Esophagus muscularis mucosa (tissue), 4 donors: ENCODE data around the gene E2F2. TPM values are rescaled to one million over a fixed set of nuclear protein-coding genes. Genes with fewer than 3 reads are reported as not detected.

Experiments
- DNase-seq: peaks from one replicate; pipeline ENCODE4 v3.0.0-alpha.2; 2017; ENCODE audit errors: extremely low spot score
- H3K27ac ChIP-seq, 4 donors: fragments of 200-600 bp; sonication (generic); replicated peaks in 1 of 4; 1 replicate in 3 of 4; 2 replicates in 1 of 4; pipeline ENCODE4 v1.5.1; 2016 to 2019; ENCODE audit warnings: mild to moderate bottlenecking in 1 of 4
- H3K27me3 ChIP-seq, 4 donors: fragments of 200-600 bp; sonication (generic); one replicate each; pipeline versions ENCODE4 v1.5.1 to v1.6.0; 2016 to 2019
- H3K36me3 ChIP-seq, 4 donors: fragments of 200-600 bp; sonication (generic); one replicate each; pipeline ENCODE4 v1.5.1; 2016 to 2019
- H3K4me1 ChIP-seq, 4 donors: fragments of 200-600 bp; sonication (generic); one replicate each; pipeline ENCODE4 v1.5.1; 2016 to 2019
- H3K4me3 ChIP-seq, 4 donors: fragments of 200-600 bp; sonication (generic); 1 replicate in 2 of 4; 2 replicates in 2 of 4; pipeline ENCODE4 v1.5.1; 2016 to 2019; ENCODE audit warnings: mild to moderate bottlenecking in 4 of 4, moderate library complexity in 1 of 4
- H3K9me3 ChIP-seq, 4 donors: fragments of 200-600 bp; sonication (generic); 1 replicate in 3 of 4; 2 replicates in 1 of 4; pipeline ENCODE4 v1.5.1; 2016 to 2019
- EP300 ChIP-seq: sonication (generic); formaldehyde crosslinking; IDR thresholded peaks from one replicate; pipeline ENCODE4 v1.6.1; 2017; ENCODE audit warnings: antibody characterized with exemption
- POLR2A ChIP-seq: fragments of 450-650 bp; IDR thresholded peaks from one replicate; pipeline ENCODE4 v1.6.1; 2017; ENCODE audit warnings: antibody characterized with exemption, moderate library complexity, mild to moderate bottlenecking, low read depth
- POLR2AphosphoS5 ChIP-seq, 2 donors: sonication (generic); formaldehyde crosslinking; IDR thresholded peaks; one replicate each; pipeline ENCODE4 v1.6.1; 2017; ENCODE audit warnings: antibody characterized with exemption in 2 of 2
- WGBS: methylation state at CpG from one replicate; pipeline ENCODE4 v1.1.5; 2018; 5-methylcytosine and 5-hydroxymethylcytosine counted together
- intact Hi-C: fragments of 100-400 bp; cut with DNase I; formaldehyde crosslinking; loops from one replicate; pipeline ENCODE4 v1.15.1; 2023
- total RNA-seq, 4 donors: library from RNA; depleted of rRNA; stranded (reverse); fragments of >200 nt; gene quantifications; one replicate each; pipeline versions ENCODE4 v1.1.0 to v1.2.1, GENCODE V29; 2016
- TF ChIP-seq, protein P1 (sequence below), 3 experiments: fragments of 200-600 bp in 2 of 3; fragments of 450-650 bp in 1 of 3; sonication (generic) in 2 of 3; IDR thresholded peaks; one replicate each; pipeline ENCODE4 v1.5.1; 2017 to 2019; ENCODE audit warnings: antibody characterized with exemption in 3 of 3, mild to moderate bottlenecking in 2 of 3, moderate library complexity in 1 of 3

The E2F2 gene
- total RNA-seq, 4 donors from 2014 or later: 0.11 to 0.26 (median 0.17) TPM; not detected in 1

- WGBS: 73% methylated on average over 5 of the region's 5 CpGs
- TF ChIP-seq POLR2AphosphoS5 (IDR thresholded peaks at IDR 0.05): no peak
- TF ChIP-seq, protein P1, sequence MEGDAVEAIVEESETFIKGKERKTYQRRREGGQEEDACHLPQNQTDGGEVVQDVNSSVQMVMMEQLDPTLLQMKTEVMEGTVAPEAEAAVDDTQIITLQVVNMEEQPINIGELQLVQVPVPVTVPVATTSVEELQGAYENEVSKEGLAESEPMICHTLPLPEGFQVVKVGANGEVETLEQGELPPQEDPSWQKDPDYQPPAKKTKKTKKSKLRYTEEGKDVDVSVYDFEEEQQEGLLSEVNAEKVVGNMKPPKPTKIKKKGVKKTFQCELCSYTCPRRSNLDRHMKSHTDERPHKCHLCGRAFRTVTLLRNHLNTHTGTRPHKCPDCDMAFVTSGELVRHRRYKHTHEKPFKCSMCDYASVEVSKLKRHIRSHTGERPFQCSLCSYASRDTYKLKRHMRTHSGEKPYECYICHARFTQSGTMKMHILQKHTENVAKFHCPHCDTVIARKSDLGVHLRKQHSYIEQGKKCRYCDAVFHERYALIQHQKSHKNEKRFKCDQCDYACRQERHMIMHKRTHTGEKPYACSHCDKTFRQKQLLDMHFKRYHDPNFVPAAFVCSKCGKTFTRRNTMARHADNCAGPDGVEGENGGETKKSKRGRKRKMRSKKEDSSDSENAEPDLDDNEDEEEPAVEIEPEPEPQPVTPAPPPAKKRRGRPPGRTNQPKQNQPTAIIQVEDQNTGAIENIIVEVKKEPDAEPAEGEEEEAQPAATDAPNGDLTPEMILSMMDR (IDR thresholded peaks at IDR 0.05): no peak
- no peak for TF ChIP-seq EP300
- no peak for TF ChIP-seq POLR2A
- Histone ChIP-seq H3K9me3 (no peaks in the 10 kb centered on the region), H3K4me3 (no peak overlapping the region), H3K27ac (no peak overlapping the region), H3K27me3 (no peaks in the 10 kb centered on the region), H3K36me3 (no peaks in the 10 kb centered on the region), H3K4me1 (peaks cover 1 to 6% (median 4%) of the 10 kb centered on the region in 4 donors)
- intact Hi-C loops: loop anchor here (5.0 to 10.0 kb wide), 3 partner anchors 65 to 147 kb away; partner anchors contain the start of genes TCEA3 and ZNF436
- DNase-seq: no peak
Observed at GRCh38 chr1:23489842-23490241, 41.2 kb downstream of the E2F2 start.

DNA sequence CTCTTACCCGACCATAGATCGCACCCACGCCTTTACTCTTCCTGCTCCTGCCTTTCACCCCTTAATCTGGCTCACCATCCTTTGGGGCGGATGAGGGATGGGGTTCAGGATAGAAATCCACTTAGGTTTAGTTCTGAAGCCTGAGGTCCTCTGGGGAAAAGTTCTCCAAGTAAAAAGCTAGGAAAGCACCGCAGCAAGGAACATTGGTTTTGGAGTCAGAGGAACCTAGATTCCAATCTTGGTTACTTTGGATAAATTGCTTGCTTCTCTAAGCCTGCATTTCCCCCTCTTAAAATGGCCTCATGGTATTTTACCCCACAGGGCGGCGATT is 46.1 kb downstream of the E2F2 start:
- H3K36me3 ChIP-seq: no peaks in the 10 kb centered on the region
- WGBS: 44% methylated on average over 7 of the region's 7 CpGs
- no peak for DNase-seq
- H3K9me3 ChIP-seq: no peaks in the 10 kb centered on the region
- H3K4me3 ChIP-seq: peak overlapping the region; percentile 89 to 99 (median 98)
- no peaks in the 10 kb centered on the region for H3K27me3 ChIP-seq
- TF ChIP-seq, protein P1 (IDR thresholded peaks at IDR 0.05): no peak
- TF ChIP-seq EP300: no peak
- no peak for TF ChIP-seq POLR2A
- no peak for TF ChIP-seq POLR2AphosphoS5 (IDR thresholded peaks at IDR 0.05)
- H3K4me1 ChIP-seq: peaks cover 28 to 47% (median 46%) of the 10 kb centered on the region in 4 donors
- H3K27ac ChIP-seq: peak overlapping the region; percentile 95 to 99 (median 96)
- intact Hi-C loops: loop anchor here (10.0 kb wide), 2 partner anchors 60 to 120 kb away; partner anchors contain the start of genes TCEA3 and ZNF436

- intact Hi-C loops: loop anchor here (10.0 kb wide), 2 partner anchors 60 to 120 kb away; partner anchors contain the start of genes TCEA3 and ZNF436
Observed at GRCh38 chr1:23484253-23485001, 46.6 kb downstream of the E2F2 start.

GRCh38 chr1:23483321-23484252 is 47.4 kb downstream of the E2F2 start, which contains the start of gene ASAP3:
TSS of gene ASAP3 (minus strand) at chr1:23484179. CDS start at chr1:23484133, 46 bp downstream.
- intact Hi-C loops: loop anchor here (10.0 kb wide), 2 partner anchors 59 to 119 kb away; partner anchors contain the start of genes TCEA3 and ZNF436
- H3K4me3 ChIP-seq: peak within 1 kb of the TSS; percentile 89 to 99 (median 98)
- no peak for DNase-seq
- no peaks in the 10 kb centered on the region for H3K27me3 ChIP-seq
- TF ChIP-seq, protein P1 (IDR thresholded peaks at IDR 0.05): peak in 1 of 3 experiments; percentile 11
- TF ChIP-seq POLR2A (peak; percentile 58), EP300 (no peak), POLR2AphosphoS5 (IDR thresholded peaks at IDR 0.05) (peak in 1 of 2 donors; percentile 71)
- H3K27ac ChIP-seq: peak within 1 kb of the TSS; percentile 95 to 99 (median 96)
- H3K36me3 ChIP-seq: no peaks in the 10 kb centered on the region
- peaks cover 39 to 61% (median 59%) of the 10 kb centered on the region in 4 donors for H3K4me1 ChIP-seq
- no peaks in the 10 kb centered on the region for H3K9me3 ChIP-seq
- 0% methylated on average over 13 of the region's 84 CpGs for WGBS

More at GRCh38 chr1:23484253-23485001, 46.6 kb downstream of the E2F2 start:
- peak; percentile 98 for DNase-seq
- TF ChIP-seq, protein P1 (IDR thresholded peaks at IDR 0.05): no peak
- no peak for TF ChIP-seq EP300
- TF ChIP-seq POLR2AphosphoS5 (IDR thresholded peaks at IDR 0.05): peak; percentile 14 to 43
- no peak for TF ChIP-seq POLR2A
- H3K4me1 ChIP-seq: peaks cover 33 to 53% (median 51%) of the 10 kb centered on the region in 4 donors
- WGBS: 4% methylated on average over 36 of the region's 54 CpGs
- H3K9me3 ChIP-seq: no peaks in the 10 kb centered on the region
- peak overlapping the region; percentile 89 to 99 (median 98) for H3K4me3 ChIP-seq
- H3K27ac ChIP-seq: peak overlapping the region; percentile 95 to 99 (median 96)
- H3K36me3 ChIP-seq: no peaks in the 10 kb centered on the region
- no peaks in the 10 kb centered on the region for H3K27me3 ChIP-seq
